ENCODE data around the gene ARRDC1. TPM values are rescaled to one million over a fixed set of nuclear protein-coding genes. Genes with fewer than 3 reads are reported as not detected.
A peak's percentile ranks its signal among the peaks of the same experiment; 100 is the strongest.

Gene ARRDC1
- total RNA-seq, 3 donors from 2014 or later, result 23.8 to 122 (median 57.0) TPM

GRCh38 chr9:137610944-137611343, 5.5 kb downstream of the ARRDC1 start:
- H3K36me3 ChIP-seq, result no peaks in the 10 kb centered on the region
- H3K9me3 ChIP-seq, result no peaks in the 10 kb centered on the region
- peaks cover 0 to 3% of the 10 kb centered on the region in 2 donors for H3K27me3 ChIP-seq
- TF ChIP-seq POLR2A (IDR thresholded peaks at IDR 0.05) (no peak), CTCF (IDR thresholded peaks at IDR 0.05) (no peak), POLR2AphosphoS5 (IDR thresholded peaks at IDR 0.05) (no peak)
- DNase-seq (ENCODE audit: low spot score in 2 of 2), result no peak
- intact Hi-C loops (cut with DNase I; ENCODE audit: low total_unique reads), result no loop called here
- H3K27ac ChIP-seq, result peak overlapping the region; percentile 93 to 98
- peaks cover 20 to 39% of the 10 kb centered on the region in 2 donors for H3K4me1 ChIP-seq
- H3K4me3 ChIP-seq, result no peak overlapping the region

- intact Hi-C loops (cut with DNase I; ENCODE audit: low total_unique reads), result no loop called here
Observed at GRCh38 chr9:137611623-137612609, 6.4 kb downstream of the ARRDC1 start.

GRCh38 chr9:137612741-137613142, 7.3 kb downstream of the ARRDC1 start:
- Histone ChIP-seq H3K9me3 (no peaks in the 10 kb centered on the region), H3K36me3 (no peaks in the 10 kb centered on the region), H3K4me1 (peaks cover 9 to 29% of the 10 kb centered on the region in 2 donors), H3K27ac (peak overlapping the region; percentile 93 to 98), H3K27me3 (no peaks in the 10 kb centered on the region), H3K4me3 (peak overlapping the region in 2 of 3 donors; percentile 15 to 21)
- no peak for DNase-seq (ENCODE audit: low spot score in 2 of 2)
- TF ChIP-seq POLR2A (IDR thresholded peaks at IDR 0.05), result no peak
- no peak for TF ChIP-seq CTCF (IDR thresholded peaks at IDR 0.05)
- no peak for TF ChIP-seq POLR2AphosphoS5 (IDR thresholded peaks at IDR 0.05)
- intact Hi-C loops (cut with DNase I; ENCODE audit: low total_unique reads), result no loop called here

More at GRCh38 chr9:137611623-137612609, 6.4 kb downstream of the ARRDC1 start:
- Histone ChIP-seq H3K27me3 (no peaks in the 10 kb centered on the region), H3K4me3 (peak overlapping the region in 2 of 3 donors; percentile 15 to 21), H3K36me3 (no peaks in the 10 kb centered on the region), H3K9me3 (no peaks in the 10 kb centered on the region), H3K4me1 (peaks cover 13 to 31% of the 10 kb centered on the region in 2 donors), H3K27ac (peak overlapping the region; percentile 93 to 98)
- TF ChIP-seq POLR2AphosphoS5 (IDR thresholded peaks at IDR 0.05), result peak; percentile 73 to 93 (median 74)
- TF ChIP-seq POLR2A (IDR thresholded peaks at IDR 0.05), result no peak
- peak; percentile 94 for DNase-seq (ENCODE audit: low spot score in 2 of 2)

GRCh38 chr9:137613259-137613658, 7.8 kb downstream of the ARRDC1 start:
- Histone ChIP-seq H3K36me3 (no peaks in the 10 kb centered on the region), H3K27ac (peak overlapping the region; percentile 93 to 98), H3K27me3 (no peaks in the 10 kb centered on the region), H3K4me1 (peaks cover 14 to 31% of the 10 kb centered on the region in 2 donors), H3K9me3 (no peaks in the 10 kb centered on the region), H3K4me3 (no peak overlapping the region)
- no peak for DNase-seq (ENCODE audit: low spot score in 2 of 2)
- intact Hi-C loops (cut with DNase I; ENCODE audit: low total_unique reads), result no loop called here
- no peak for TF ChIP-seq POLR2A (IDR thresholded peaks at IDR 0.05)
- TF ChIP-seq POLR2AphosphoS5 (IDR thresholded peaks at IDR 0.05), result no peak
- TF ChIP-seq CTCF (IDR thresholded peaks at IDR 0.05), result no peak

GRCh38 chr9:137613738-137614523, 8.4 kb downstream of the ARRDC1 start:
- Histone ChIP-seq H3K4me1 (peaks cover 14 to 31% of the 10 kb centered on the region in 2 donors), H3K9me3 (no peaks in the 10 kb centered on the region), H3K36me3 (no peaks in the 10 kb centered on the region), H3K27ac (peak overlapping the region; percentile 93 to 98), H3K27me3 (no peaks in the 10 kb centered on the region), H3K4me3 (no peak overlapping the region)
- no peak for TF ChIP-seq CTCF (IDR thresholded peaks at IDR 0.05)
- TF ChIP-seq POLR2A (IDR thresholded peaks at IDR 0.05), result no peak
- no peak for TF ChIP-seq POLR2AphosphoS5 (IDR thresholded peaks at IDR 0.05)
- no peak for DNase-seq (ENCODE audit: low spot score in 2 of 2)
- intact Hi-C loops (cut with DNase I; ENCODE audit: low total_unique reads), result no loop called here
